HepG2 (cell line): Measurements from ENCODE around the gene LRRN1.

ENCODE experiments used
- ARNT ChIP-seq: fragments of 450-650 bp; IDR thresholded peaks from 2 replicates; pipeline ENCODE4 v1.6.1; 2017
- CTCF ChIP-seq: sonication (generic); formaldehyde crosslinking; IDR thresholded peaks from 2 replicates; pipeline ENCODE4 v1.5.0; 2020; ENCODE audit warnings: mild to moderate bottlenecking, missing genetic modification reagents, moderate library complexity
- ELK4 ChIP-seq: sonication (generic); formaldehyde crosslinking; IDR thresholded peaks from 2 replicates; pipeline ENCODE4 v1.9.0; 2021; ENCODE audit warnings: missing genetic modification reagents, borderline replicate concordance
- EZH2 ChIP-seq: conservative IDR thresholded peaks from 2 replicates; pipeline ENCODE4 v1.6.1; 2012; ENCODE audit warnings: mild to moderate bottlenecking, low read depth, low read length, moderate library complexity
- GTF2F1 ChIP-seq: fragments of 150-350 bp; IDR thresholded peaks from 2 replicates; pipeline ENCODE4 v1.6.1; 2014; ENCODE audit warnings: low read length
- ISL2 ChIP-seq: sonication (generic); formaldehyde crosslinking; IDR thresholded peaks from 2 replicates; pipeline ENCODE4 v1.5.0; 2020; ENCODE audit warnings: missing genetic modification reagents
- NR2F2 ChIP-seq: IDR thresholded peaks from 2 replicates; pipeline ENCODE4 v1.6.1; 2012; ENCODE audit warnings: low read depth, inconsistent platforms, borderline replicate concordance
- POLR2AphosphoS5 ChIP-seq: IDR thresholded peaks from 2 replicates; pipeline ENCODE4 v1.6.1; 2012; ENCODE audit warnings: low read depth, low read length
- RXRA ChIP-seq: sonication (generic); formaldehyde crosslinking; IDR thresholded peaks from 2 replicates; pipeline ENCODE4 v1.5.1; 2020; ENCODE audit warnings: missing genetic modification reagents
- SMARCC2 ChIP-seq: fragments of 450-650 bp; IDR thresholded peaks from 2 replicates; pipeline ENCODE4 v1.6.1; 2017; ENCODE audit warnings: antibody characterized with exemption, mild to moderate bottlenecking
- TF ChIP-seq, protein P1 (sequence below), 2 experiments: sonication (generic) in 1 of 2; formaldehyde crosslinking in 1 of 2; IDR thresholded peaks; 2 replicates each; pipeline versions ENCODE4 v1.5.1 to v1.6.1; 2011 to 2020; ENCODE audit warnings: borderline replicate concordance in 1 of 2, low read depth in 1 of 2, low read length in 1 of 2, mild to moderate bottlenecking in 1 of 2, missing genetic modification reagents in 1 of 2, moderate library complexity in 1 of 2

DNA sequence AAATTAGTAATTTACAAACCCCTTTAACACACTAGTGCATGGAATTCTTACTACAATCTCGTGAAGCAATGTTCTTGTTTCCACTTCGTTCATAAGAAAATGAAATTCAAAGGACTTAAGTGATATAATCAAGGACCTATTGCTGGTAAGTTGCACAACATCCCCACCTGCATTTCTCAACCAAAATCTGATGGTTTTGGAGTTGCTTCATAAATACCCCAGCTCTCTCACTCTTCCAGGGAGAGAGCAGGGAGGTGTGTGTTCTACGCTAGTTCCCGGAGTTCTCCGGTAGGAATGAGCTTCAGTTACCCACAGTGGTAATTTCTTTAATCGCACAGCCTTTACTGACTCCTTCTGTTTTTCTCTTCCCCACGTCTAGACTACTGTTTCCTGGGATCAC, 81.8 kb downstream of the LRRN1 start:
- no peak for TF ChIP-seq POLR2AphosphoS5
- TF ChIP-seq ELK4 (CRISPR knock-in tag) = no peak
- no peak for TF ChIP-seq SMARCC2
- no peak for TF ChIP-seq EZH2
- no peak for TF ChIP-seq CTCF
- no peak for TF ChIP-seq RXRA (CRISPR knock-in tag)
- TF ChIP-seq ISL2 (CRISPR knock-in tag) = no peak
- no peak for TF ChIP-seq GTF2F1
- TF ChIP-seq, protein P1, sequence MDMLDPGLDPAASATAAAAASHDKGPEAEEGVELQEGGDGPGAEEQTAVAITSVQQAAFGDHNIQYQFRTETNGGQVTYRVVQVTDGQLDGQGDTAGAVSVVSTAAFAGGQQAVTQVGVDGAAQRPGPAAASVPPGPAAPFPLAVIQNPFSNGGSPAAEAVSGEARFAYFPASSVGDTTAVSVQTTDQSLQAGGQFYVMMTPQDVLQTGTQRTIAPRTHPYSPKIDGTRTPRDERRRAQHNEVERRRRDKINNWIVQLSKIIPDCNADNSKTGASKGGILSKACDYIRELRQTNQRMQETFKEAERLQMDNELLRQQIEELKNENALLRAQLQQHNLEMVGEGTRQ (IDR thresholded peaks at IDR 0.05; ENCODE audit: low read depth, low read length) = no peak
- TF ChIP-seq, protein P1 (CRISPR knock-in tag; IDR thresholded peaks at IDR 0.05; ENCODE audit: borderline replicate concordance) = no peak
- no peak for TF ChIP-seq NR2F2
- TF ChIP-seq ARNT = no peak
